Vagina (tissue), 2 donors: ENCODE data around the gene MAD1L1.

Experiments
- CTCF ChIP-seq, 3 experiments: fragments of 450-650 bp in 2 of 3; fragments of 200-600 bp in 1 of 3; sonication (generic) in 1 of 3; IDR thresholded peaks; one replicate each; pipeline ENCODE4 v1.5.1; 2017 to 2019; ENCODE audit warnings: antibody characterized with exemption in 3 of 3, mild to moderate bottlenecking in 2 of 3, moderate library complexity in 2 of 3
- POLR2A ChIP-seq, 2 donors: fragments of 450-650 bp; IDR thresholded peaks; one replicate each; pipeline ENCODE4 v1.6.1; 2017; ENCODE audit warnings: antibody characterized with exemption in 2 of 2, mild to moderate bottlenecking in 2 of 2, moderate library complexity in 2 of 2
- POLR2AphosphoS5 ChIP-seq, 2 donors: sonication (generic); formaldehyde crosslinking; IDR thresholded peaks; one replicate each; pipeline ENCODE4 v1.9.0; 2017; ENCODE audit warnings: antibody characterized with exemption in 2 of 2, mild to moderate bottlenecking in 2 of 2, low read depth in 1 of 2; ENCODE audit not compliant: insufficient read depth in 1 of 2

- TF ChIP-seq CTCF (IDR thresholded peaks at IDR 0.05) (no peak), POLR2A (IDR thresholded peaks at IDR 0.05) (no peak), POLR2AphosphoS5 (IDR thresholded peaks at IDR 0.05; ENCODE audit: insufficient read depth in 1 of 2, low read depth in 1 of 2) (no peak)
Measured at GRCh38 chr7:2185715-2186114, 47.0 kb downstream of the MAD1L1 start.
